GM10847 (cell line): ENCODE results near the gene ZNF521.

ENCODE experiments used
- POLR2A ChIP-seq: IDR thresholded peaks from 2 replicates; pipeline ENCODE4 v1.6.1; 2011; ENCODE audit not compliant: insufficient read length; ENCODE audit errors: extremely low read depth

ZNF521 gene

GRCh38 chr18:25166113-25166512, 185.9 kb downstream of the ZNF521 start:
- no peak for TF ChIP-seq POLR2A

GRCh38 chr18:25164848-25165811, 186.8 kb downstream of the ZNF521 start:
- TF ChIP-seq POLR2A: no peak

GRCh38 chr18:25164211-25164847, 187.6 kb downstream of the ZNF521 start:
- TF ChIP-seq POLR2A: no peak

- TF ChIP-seq POLR2A: no peak
Measured at GRCh38 chr18:25153426-25153825, 198.5 kb downstream of the ZNF521 start.

- TF ChIP-seq POLR2A: no peak
Measured at GRCh38 chr18:25147877-25148488, 204.0 kb downstream of the ZNF521 start.

GRCh38 chr18:25146512-25146910, 205.5 kb downstream of the ZNF521 start:
- no peak for TF ChIP-seq POLR2A

- no peak for TF ChIP-seq POLR2A
Measured at GRCh38 chr18:25145731-25146511, 206.0 kb downstream of the ZNF521 start.

GRCh38 chr18:25144820-25145219, 207.1 kb downstream of the ZNF521 start:
- TF ChIP-seq POLR2A: no peak

- no peak for TF ChIP-seq POLR2A
Measured at GRCh38 chr18:25141886-25142285, 210.1 kb downstream of the ZNF521 start.

- TF ChIP-seq POLR2A: no peak
Measured at GRCh38 chr18:25141399-25141798, 210.6 kb downstream of the ZNF521 start.

GRCh38 chr18:25140962-25141308, 211.0 kb downstream of the ZNF521 start:
- TF ChIP-seq POLR2A: no peak

- no peak for TF ChIP-seq POLR2A
Measured at GRCh38 chr18:25140124-25140961, 211.6 kb downstream of the ZNF521 start.

GRCh38 chr18:25137197-25137472, 214.8 kb downstream of the ZNF521 start:
- no peak for TF ChIP-seq POLR2A

GRCh38 chr18:25136416-25137196, 215.4 kb downstream of the ZNF521 start:
- no peak for TF ChIP-seq POLR2A
